HG03521 (cell line): Measurements from ENCODE around the gene WDFY2.
A peak's percentile ranks its signal among the peaks of the same experiment; 100 is the strongest.
"Not testable (repeated sequence)": the region's sequence is repeated elsewhere in the genome, so short reads cannot be mapped to it uniquely, and the experiment has no call there.

ENCODE experiments used
- ATAC-seq: cut with Tn5 transposase; IDR thresholded peaks from one replicate; pipeline ENCODE4 v1.9.1; 2021; ENCODE audit warnings: mild to moderate bottlenecking, moderate library complexity; ENCODE audit not compliant: unreplicated experiment

Gene WDFY2

DNA sequence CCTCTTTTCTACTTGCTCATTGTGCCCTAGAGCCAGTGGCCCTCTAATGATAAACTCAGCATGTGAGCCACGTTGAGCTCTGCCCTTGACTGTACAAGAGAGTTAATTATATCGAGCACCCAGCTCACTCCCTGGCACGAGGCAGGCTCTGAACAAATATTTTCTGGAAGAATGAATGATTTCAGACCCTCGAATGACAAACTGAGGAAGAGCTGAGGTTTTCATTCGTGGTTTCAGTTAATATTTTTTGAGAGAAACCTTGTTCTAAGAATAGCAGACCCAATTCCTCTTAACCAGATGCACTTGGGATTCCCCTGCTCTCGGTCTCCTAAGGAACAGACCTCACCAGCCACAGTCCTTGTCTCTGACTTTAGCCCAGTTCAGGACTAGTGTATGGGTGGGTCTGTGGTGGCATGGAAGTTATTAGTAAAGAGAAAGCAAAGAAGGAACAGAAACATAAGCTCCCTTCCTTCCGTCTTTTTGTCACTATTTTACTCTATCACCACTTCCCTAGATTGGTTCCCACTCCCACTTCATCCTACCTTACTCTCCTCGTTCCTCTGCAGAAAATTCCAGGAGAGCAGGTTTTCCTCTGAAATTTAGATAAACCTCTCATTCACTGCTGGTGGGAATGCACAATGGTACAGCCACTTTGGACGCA is 22.1 kb upstream of the WDFY2 start:
- peak; percentile 60 for ATAC-seq

DNA sequence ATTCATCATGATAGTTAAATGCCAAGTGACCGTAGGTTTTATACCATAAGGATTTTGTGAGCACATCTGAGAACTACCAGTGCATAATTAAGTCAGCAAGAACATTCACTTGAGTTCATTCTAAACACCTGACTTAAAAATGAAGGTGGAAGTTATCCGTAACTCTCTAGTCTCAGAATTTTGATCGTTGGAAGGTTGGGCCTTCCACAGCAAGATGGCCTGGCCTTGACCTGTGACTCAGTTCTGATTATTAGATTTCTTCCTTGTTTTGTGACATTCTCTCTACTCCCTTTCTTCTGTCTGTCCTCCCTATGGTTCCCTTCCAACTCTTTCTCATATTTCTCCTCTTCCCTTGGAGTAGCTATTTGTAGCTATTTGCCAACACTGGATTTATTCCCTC is 20.0 kb upstream of the WDFY2 start:
- no peak for ATAC-seq

DNA sequence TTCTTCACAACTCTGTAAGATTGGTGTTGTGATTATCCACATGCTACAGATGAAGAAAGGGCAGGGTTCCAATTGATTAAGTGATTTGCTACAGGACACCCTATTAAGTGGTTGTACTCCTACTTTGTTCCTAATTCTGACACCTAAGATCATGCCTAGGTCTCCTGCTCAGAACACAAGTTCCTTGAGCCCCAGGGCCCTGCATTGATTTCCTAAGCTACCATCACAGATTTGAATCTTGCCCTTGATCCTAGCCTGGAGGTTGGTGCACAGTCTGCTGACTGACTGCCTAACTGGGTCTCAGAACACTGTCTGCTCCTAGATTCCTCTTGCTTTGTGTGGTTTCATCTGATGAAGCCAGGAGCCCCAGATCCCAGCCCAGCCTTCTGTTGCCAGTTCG is 19.6 kb upstream of the WDFY2 start:
- no peak for ATAC-seq

DNA sequence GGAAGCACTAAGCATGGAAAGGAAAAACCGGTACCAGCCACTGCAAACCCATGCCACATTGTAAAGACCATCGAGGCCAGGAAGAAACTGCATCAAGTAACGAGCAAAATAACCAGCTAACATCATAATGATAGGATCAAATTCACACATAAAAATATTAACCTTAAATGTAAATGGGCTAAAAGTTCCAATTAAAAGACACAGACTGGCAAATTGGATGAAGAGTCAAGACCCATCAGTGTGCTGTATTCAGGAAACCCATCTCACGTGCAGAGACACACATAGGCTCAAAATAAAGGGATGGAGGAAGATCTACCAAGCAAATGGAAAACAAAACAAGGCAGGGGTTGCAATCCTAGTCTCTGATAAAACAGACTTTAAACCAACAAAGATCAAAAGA is 15.3 kb upstream of the WDFY2 start:
- not testable (repeated sequence) for ATAC-seq

DNA sequence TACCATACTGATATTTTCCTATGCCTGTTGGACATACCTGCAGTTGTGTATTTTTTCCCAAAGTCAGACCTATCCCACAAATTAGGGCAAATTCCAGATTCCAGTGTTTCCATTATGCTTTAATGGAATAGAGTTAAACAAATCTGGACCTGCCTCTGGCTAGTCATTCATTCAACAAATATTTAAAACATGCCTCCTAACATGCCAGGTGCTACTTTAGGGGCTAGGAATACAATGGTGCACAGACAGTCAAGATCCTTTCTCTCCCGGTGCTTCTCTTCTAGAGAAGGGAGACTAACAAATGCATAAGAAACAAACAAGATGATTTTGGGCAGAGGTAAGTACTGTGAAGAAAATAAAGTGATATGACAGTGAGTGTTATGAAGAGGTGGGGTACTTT is 7.5 kb upstream of the WDFY2 start:
- ATAC-seq, result no peak

DNA sequence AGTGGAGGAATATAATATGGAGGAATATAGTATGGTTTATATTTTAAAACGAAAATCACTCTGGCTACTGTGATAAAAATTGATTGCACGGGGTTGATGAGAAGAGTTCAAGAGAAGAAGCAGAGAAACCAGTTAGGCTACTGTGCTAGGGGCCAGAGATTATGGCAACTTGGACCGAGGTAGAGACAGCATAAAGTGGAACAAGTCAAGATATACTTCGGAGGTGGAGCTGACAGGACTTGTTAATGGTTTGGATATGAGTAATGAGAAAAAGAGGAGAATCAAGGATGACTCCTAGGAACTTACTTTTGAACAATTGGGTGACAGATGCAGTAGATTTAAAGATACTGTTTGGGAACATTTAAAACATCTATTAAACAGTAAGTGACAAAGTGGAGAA is 6.6 kb upstream of the WDFY2 start:
- no peak for ATAC-seq

DNA sequence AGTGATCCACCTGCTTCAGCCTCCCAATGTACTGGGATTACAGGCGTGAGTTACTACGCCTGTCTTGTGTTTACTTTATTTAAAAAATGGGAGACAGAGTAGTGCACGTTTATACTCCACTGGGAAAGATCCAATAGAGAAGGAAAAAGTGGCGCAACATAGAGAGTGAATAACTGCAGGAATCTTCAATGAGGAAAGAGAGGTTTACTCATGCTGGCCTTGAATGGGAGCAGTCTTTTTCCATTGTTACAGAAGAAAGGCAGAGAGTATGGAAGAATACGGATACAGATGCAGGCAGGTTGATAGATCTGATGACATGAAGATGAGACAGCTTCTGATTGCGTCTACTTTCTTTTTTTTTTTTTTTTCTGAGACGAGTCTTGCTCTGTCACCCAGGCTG is 4.6 kb upstream of the WDFY2 start:
- ATAC-seq, result no peak

DNA sequence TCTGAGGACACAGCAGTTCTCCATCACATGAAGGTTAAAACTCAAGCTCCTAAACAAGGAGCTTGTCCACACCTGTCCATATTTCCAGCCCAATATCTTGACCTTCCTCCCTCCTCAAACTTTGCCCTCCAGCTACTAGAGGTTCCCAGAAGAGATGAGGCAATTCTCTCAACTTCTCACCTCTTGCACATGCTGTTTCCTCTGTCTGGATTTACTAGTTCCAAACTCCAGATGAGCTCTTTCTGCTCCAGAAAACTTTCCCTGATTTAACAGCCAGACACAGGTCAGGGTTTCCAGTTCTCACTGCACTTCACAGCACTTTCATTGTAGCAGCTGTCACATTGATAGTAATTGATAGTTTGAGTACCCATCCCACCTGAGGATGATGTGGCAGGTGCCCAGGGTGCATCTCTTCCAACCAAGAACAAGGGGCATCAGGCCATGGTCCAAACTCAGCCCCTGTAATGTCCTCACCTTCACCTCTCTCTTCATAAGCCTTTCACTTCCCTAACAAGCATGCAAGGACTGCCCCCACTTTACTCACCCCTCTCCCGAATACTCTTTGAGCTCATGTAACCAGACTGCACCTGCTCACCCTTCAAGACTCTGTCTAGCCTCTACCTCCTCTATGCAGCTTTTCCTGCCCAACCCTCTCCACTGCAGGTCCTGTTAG is 3.0 kb upstream of the WDFY2 start:
- no peak for ATAC-seq

DNA sequence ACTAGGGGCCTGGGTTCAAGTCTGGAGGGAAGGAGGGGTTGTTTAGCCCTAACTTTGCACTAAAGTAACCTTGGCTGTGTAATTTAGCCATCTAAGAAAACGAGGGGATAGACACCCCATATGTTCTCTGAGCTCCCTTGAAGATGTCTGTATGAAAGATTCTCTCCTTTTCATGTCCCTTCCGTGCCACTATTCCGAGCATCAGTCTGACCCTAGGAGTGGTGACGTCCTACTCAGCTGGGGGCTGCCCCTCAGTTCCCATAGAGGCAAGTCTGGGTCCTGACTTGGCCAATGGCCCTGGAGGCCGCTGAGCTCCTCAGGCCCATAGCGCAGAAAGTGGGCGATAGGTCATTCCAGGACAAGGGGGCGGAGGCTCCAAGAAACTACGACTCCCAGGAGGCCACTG is 790 bp upstream of the WDFY2 start:
- no peak for ATAC-seq

DNA sequence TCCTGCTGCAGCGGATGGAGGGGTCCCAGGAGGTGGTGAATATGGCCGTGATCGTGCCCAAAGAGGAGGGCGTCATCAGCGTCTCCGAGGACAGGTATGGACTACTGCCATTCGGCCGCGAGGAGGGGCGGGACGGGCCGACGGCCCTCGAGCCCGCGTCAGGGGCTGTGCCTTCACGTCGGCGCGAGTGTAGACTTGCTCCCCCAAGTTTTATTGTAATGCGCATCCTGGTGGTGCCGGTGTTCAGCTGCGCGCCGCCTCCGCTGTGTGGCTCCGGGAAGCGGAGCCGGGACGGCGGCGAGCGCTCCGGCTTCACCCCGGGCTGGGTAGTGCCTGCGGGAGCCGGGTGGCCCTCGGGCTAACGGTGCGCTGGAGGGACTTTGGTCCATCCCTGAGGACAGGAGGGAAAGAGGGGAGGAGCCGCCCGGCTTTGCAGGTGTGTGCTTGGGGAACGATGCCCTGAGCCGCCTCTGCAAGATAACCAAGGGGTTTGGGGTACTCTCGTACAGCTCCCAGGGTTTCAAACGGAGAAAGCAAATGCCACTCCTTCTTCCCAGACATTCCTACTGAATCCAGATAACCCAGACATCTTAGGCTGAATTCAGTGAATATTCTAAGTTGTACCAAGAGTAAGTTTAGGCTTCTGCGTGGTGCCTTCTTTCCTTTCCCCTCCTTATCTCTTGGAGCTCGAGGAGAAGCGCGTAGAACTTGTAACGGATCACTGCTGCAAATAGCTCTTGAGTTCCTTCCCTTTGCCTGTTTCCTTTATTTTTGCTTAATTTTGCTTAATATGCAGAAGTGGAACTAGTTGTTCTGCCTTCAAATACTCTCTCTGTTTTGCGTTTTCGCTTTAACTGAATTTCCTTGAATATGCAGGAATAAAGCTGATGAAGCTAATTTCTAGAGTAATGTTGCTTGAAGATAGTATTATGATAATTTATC is 740 bp downstream of the WDFY2 start:
- ATAC-seq, result peak; percentile 27

DNA sequence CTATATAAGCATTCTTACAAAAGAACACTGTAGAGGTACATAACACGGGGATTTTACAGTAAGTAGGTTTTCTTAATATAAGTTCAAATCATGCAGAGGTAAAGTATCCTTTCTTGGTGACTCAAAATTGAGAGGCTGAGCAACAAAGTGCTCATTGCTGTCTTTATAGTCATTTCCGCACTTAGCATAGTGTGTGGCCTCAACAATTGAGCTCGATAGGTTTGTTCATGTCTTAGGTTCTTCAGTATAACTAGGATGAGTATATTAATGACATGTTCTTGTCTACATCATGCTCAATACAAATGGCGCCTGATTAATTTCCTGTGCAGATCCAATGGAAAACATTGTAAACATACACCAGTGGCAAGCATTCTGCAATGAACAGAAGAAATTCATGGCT is 1.4 kb downstream of the WDFY2 start:
- ATAC-seq, result no peak

DNA sequence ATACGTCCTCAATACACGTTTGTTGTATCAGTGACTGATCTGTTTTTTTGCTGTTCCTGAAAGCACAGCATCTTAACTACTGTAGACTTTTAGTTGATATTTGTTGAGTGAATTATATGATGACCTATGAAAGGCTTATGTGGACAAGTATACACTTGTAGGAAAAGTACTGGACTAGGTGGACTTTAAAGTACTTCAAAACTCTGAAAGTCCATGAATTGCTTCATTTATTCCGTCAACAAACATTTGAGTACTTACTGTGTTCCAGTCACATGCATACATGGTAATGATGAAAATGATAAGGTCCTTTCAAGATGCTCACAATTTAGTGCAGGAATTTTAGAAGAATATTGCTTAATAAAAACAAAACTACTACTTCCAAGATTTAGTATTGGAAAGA is 3.1 kb downstream of the WDFY2 start:
- no peak for ATAC-seq

DNA sequence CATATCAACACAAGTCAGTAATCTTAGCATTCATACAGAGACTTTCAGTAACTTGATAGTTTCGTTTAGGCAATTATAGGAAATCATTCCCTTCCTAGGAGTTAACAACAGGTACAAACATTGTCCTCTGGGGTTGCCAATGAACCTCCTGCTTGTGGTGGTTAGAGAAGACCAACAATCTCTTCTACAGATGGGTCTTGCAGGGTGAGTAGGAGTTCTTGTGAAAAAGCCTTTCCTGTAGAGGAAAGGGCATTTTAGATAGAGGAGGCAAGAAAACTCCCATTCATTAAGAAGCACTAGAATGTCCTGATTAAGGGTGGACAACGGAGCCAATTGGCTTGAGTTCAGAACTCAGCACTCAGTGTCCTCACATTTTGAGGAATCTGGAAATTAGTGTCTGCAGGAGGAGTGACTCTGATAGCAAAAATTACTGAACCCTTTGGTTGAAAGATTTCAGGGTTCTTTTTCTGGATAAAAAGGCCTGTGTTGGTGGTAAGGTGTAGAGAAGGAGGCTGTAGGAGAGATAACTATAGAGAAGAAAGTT is 4.2 kb downstream of the WDFY2 start:
- ATAC-seq, result no peak

DNA sequence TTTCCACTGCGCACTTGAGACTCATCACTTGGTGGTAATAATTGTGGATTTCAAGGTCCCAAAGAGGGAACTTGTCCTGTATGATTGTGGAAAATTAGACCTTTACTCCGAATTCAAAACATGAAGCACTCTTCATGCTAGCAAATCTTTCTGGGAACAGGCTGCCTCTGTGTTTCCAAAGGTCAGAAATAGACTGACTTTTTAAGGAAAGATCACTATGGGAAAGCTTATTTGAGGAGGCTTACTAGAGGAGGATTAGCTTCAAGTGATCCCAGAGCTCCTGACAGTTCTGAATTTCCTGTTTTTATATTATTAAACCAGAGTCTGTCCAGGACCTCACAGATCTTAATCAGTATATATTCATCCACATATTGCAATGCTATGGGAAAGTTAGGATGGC is 5.5 kb downstream of the WDFY2 start:
- no peak for ATAC-seq

DNA sequence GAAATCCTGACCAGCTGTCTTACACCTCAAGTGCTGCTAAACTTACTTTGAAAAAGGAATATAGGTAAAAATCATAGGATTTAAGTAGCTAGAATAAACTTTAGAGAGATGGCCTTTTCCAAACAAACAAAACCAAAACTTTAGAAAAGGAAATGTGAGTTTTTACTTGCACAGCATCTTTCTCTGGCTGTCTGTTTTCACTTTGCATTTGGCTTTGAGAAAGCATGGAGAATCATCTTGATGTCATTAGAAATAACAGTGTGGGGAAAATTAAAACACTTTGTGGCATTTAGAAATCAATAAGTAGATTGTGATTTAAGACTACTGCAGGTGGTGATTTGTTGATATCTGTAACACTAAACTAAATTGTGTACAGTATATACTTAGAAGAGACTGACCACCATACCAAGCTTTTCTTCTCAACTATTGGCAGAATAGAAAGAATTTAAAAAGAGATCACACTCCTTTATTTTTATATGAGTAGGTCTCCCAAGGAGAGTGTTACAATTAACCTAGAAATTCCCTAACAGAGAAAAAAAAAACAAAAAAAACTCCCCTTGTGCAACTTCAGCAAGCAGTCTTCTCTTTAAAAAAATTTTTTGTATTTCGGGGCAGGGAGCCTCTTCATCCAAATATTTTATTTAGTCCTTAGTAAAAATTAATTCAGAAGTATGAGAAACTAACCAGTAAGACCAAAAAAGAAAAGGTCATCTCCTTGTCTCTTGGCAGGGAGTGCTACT is 6.1 kb downstream of the WDFY2 start:
- ATAC-seq, result no peak

DNA sequence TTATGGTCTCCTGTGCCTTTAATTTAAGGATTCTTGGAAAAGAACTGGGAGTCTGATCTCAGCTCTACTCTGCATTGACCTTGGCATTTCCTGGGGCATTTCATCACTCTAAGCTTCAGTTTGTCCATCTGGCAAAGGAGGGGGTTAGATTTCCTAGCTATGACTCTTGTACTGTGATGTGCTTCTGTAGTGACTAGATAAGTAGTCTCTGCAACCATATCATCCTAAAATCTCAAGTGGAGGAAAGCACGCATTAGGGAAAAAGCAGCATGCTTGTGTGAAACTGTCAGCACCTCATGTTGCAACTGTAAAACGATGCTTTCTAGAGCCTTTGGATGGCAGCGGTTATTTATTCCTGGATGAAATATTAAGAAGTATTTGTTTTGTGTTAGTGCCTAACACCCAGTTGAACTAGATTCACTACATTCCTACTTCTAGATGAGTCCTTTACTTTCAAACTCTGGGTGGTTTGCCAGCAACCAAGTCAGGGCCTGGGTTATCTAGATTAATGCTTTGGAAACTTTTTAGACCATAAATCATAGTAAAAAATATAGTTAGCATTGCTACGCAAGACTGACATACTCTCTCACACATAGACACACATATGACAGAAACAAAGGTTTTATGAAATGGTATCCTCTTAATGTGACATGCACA is 6.8 kb downstream of the WDFY2 start:
- ATAC-seq, result no peak

DNA sequence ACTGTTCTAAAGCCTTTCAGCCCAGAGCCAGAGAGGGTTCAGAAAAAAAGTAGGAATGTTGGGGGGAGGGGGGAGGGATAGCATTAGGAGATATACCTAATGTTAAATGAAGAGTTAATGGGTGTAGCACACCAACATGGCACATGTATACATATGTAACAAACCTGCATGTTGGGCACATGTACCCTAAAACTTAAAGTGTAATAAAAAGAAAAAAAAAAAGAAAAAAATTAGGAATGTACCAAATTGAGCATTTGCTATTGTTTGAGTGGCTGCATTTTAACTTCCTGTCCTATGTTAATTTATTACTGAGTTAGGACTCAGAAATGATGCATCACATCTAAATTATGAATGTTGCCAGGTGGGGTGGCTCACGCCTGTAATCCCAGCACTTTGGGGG is 7.7 kb downstream of the WDFY2 start:
- ATAC-seq, result not testable (repeated sequence)

DNA sequence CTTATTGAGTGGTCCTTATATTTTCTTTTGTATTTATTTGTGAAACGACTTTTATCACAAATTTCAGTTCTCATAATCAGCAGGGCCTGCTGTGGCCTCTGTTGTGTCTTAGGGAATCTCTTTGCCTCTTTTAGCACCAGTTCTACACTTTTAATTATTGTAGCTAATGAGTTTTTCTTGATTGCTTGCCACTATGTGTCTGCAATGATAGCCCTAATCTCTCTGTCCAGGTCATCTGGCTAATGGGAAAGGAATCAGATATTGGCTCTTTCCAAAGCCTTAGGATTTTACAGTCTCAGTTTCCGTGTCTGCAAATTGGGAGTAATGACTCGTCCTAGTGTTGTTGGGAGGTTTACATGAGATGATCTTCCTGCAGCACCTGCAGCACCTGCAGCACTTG is 10.2 kb downstream of the WDFY2 start:
- no peak for ATAC-seq

DNA sequence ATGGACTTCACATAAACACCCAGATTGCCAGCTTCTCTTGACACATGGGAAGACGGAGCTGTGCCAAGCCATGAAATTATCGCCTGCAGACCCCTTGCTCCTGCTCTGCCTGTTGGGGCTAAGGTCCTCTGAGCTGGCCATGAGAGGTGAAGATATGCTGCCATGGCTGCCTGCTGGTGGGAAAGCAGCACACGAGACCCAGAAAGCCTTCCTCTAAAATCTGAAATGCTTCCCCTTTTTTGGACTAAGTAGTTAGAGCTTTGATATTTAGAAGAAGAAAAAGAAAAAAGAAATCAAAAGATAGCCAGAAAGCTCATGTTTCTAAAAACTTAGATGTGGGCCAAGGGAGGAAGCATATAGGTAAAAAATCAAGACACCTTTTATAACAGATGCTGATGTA is 11.2 kb downstream of the WDFY2 start:
- no peak for ATAC-seq

DNA sequence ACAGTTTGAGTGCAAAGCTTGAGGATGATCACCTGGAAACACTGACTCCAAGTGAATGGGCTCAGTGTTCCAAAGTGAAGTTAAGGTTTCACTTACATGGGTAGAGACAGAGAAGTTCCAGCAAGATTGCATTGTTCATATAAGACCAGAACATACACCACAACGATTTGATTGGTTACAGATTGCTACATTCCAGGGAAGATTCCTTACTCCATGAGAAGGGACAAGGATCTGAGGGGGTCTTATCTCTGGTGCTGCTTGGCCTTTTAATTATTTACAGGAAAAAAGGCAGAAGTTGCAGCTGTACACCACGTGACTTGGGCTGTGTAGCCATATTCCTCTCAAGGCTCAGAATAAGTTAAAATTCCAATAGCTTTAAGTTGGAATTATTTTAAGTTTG is 12.3 kb downstream of the WDFY2 start:
- no peak for ATAC-seq
